Measurements from ENCODE around the gene UTP18.

DNA sequence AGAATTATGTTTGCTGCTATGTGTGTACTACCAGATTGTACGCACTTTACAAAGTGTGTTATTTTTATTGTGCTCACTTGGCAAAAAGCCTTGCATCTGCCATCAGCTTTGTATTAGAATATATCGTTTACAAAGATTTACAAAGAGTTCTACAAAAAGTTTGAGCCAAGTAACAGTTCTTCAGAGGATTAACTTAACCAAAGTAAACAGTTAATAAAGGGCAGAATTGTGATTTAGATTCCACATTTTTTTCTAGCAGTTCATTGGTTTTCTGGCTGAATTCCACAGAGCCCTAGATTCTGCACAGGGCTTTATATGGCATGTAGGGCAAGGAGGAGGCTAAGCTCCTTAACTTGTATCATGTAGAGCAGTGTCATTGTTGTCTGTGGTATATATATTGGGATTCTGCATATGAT lies 29.4 kb downstream of the UTP18 start:
- TF ChIP-seq, protein P1, sequence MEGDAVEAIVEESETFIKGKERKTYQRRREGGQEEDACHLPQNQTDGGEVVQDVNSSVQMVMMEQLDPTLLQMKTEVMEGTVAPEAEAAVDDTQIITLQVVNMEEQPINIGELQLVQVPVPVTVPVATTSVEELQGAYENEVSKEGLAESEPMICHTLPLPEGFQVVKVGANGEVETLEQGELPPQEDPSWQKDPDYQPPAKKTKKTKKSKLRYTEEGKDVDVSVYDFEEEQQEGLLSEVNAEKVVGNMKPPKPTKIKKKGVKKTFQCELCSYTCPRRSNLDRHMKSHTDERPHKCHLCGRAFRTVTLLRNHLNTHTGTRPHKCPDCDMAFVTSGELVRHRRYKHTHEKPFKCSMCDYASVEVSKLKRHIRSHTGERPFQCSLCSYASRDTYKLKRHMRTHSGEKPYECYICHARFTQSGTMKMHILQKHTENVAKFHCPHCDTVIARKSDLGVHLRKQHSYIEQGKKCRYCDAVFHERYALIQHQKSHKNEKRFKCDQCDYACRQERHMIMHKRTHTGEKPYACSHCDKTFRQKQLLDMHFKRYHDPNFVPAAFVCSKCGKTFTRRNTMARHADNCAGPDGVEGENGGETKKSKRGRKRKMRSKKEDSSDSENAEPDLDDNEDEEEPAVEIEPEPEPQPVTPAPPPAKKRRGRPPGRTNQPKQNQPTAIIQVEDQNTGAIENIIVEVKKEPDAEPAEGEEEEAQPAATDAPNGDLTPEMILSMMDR (IDR thresholded peaks at IDR 0.05; ENCODE audit: low read length), result no peak
- TF ChIP-seq EZH2 (IDR thresholded peaks at IDR 0.05; ENCODE audit: borderline replicate concordance, low read length), result no peak
